GM12892 (cell line): ENCODE data around the gene PACS1.

Experiments used
- POLR2A ChIP-seq: IDR thresholded peaks from 2 replicates; pipeline ENCODE4 v1.6.1; 2011; ENCODE audit warnings: low read depth, low read length, control low read depth
- POLR2AphosphoS5 ChIP-seq: IDR thresholded peaks from 2 replicates; pipeline ENCODE4 v1.6.1; 2011; ENCODE audit warnings: low read depth, low read length, control low read depth

- TF ChIP-seq POLR2A (no peak), POLR2AphosphoS5 (no peak)
Measured at GRCh38 chr11:66172146-66172545, 102.1 kb downstream of the PACS1 start.
